Measurements from ENCODE around the gene CDT1.
"Not testable (repeated sequence)": the region's sequence is repeated elsewhere in the genome, so short reads cannot be mapped to it uniquely, and the experiment has no call there.

The CDT1 gene

DNA sequence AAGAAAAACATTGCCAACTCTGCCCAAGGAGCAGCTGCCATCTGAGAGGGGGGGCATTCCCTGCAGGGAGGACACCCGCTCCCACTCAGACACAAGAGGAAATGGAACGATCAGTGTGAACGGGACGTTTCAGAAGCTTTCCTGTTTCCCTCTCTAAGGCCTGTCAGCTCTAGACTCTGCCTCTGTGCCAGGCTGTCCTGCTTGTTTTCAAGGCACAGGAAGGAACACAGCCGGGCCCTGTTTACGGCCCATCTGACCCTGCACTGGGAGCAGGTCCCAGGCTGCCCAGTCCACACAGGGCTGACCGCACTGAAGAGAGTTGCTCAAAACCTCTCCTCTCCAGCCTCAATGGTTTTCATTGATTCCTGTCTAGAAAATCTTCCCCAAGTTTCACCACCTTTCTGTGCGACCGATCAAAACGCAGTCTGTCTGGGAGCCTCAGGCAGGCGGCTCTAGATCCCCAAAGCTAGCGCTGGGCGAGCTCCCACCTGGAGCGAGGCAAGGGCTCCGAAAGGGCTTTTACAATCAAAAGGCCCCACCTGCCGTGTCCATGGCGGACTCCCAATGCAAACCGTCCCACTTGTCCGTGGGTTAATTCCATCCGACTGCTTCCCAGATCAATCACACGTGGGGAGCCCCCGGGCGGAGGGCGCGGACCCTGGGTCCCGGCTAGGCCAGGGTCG, 20.1 kb upstream of the CDT1 start:
- DNase-seq (ENCODE audit: low spot score): no peak

DNA sequence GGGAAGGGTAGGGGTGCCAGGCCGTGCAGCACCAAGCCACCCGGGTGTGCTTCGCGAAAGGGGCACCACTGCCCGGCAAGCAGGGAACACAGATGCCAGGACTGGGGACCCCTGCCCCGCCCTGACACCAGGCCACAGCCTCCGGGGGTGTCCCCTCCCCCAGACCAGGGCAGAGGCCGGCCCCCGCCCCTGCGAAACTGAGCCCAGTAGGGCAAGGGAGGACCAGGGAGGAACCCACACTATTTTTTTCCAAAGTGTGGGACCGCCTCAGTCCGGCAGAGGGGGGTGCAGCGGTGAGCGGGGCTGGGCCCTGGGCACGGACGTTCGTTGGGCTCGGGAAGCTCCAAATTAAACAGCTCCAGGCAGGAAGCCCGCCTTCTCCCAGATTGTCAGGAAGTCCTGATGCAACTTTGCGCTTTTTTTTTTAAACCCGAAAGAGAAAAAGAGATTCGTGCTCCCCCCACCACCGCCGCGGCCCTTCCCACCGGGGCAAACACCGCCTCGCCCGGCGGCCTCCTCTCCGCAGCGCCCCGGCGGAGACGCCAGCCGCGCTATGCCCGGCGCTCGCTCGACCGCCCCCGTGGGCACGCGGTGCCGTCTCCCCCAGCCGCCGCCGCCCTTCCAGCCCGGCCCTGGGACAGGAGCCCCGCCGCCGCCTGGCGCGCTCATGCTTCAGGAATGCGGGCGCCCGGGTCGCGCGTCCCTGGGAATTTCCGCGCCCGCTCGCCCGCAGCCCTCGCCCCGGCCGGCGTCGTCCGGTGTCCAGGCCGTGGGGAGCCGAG, 19.3 kb upstream of the CDT1 start:
- no peak for DNase-seq (ENCODE audit: low spot score)

DNA sequence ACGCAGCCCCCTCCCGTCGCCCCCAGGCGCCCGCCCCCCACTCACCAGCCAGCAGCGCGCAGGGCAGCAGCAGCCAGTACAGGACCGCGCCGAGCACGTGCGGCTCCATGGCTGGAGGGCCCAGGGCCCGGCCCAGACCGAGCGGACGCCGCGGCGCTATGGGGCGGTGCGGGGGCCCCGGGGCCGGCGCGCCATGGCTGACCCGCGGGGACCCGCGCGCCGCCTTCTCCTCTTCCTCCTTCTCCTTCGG, 18.8 kb upstream of the CDT1 start:
- no peak for DNase-seq (ENCODE audit: low spot score)

DNA sequence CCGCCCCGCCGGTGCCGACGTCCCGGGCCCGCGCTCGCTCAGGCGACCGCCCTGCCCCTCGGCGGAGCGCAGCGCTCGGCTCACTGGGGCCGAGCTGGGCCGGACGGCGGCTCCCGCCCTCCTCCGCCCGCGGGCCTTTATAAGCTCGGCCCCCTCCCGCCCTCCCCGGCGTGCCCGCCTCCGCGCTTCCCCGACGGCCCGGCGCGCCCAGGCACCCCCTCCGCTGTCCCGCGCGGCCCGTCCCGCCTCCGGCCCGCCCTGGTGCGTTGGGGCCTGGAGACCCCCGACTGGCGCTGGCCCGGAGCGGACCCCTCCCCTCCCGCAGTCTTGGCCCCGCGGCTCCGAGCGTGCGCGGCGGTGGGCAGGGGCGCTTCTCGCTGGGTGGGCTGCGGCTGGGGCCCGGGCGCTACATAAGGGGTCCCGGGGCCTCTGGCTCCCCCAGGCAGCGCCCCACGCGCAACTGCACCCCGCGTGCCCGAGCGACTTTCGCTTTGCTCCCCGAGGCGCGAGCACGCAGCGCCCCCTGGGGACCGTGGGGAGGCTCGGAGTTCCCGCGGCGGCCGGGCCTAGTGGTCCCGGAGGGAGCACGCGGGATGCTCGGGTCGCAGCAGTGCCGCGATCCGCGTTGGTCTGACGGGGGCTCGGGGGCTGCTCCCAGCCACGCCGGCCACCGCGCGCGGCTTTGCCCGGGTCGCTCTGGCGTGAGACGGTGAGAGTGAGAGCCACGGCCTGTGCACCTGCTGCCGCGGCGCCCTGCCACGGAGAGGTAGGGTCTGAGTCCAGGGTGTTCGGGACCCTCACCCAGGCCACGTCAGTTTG, 18.3 kb upstream of the CDT1 start, which contains the start of gene PIEZO1:
PIEZO1 (minus strand) TSS at position 115 of the 819 bp plus-strand sequence. CDS start 256 bp downstream, outside the sequence.
- DNase-seq (ENCODE audit: low spot score): peak; percentile 76

DNA sequence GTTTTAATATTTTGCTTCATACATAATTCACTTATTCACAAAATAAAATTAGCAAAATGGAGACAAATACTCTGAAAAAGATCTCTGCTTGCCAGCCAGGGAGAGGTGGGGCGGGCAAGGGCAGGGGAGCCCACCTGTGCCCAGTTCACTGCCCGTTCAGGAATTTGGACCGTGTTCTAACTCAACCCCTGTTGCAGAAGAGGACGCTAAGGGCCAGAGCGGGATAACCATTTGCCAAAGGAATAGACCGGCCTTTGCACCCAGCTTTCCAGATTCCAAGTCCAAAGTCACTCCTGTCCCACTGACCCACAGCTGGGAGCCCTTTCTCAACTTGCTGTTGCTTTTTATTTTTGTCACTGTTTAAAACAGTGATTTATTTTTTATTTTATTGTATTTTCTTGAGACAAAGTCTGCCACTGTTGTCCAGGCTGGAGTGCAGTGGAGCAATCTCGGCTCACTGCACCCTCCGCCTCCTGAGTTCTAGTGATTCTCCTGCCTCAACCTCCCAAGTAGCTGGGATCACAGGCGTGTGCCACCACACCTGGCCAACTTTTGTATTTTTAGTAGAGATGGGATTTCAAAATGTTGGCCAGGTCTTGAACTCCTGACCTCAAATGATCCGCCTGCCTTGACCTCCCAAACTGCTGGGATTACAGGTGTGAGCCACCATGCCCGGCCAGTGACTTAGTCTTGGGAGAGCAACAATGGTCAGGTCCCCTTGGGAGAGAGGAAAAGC, 15.8 kb upstream of the CDT1 start:
- DNase-seq (ENCODE audit: low spot score): no peak

DNA sequence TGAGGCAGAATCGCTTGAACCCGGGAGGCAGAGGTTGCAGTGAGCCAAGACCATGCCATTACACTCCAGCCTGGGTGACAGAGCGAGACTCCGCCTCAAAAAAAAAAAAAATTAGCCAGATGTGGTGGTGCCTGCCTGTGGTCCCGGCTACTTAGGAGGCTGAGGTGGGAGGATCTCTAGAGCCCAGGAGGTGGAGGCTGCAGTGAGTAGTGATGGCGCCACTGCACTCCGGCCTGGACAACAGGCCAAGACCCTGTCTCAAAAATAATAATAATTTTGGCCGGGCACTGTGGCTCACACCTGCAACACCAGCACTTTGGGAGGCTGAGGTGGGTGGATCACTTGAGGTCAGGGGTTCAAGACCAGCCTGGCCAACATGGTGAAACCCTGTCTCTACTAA, 14.8 kb upstream of the CDT1 start:
- not testable (repeated sequence) for DNase-seq (ENCODE audit: low spot score)

DNA sequence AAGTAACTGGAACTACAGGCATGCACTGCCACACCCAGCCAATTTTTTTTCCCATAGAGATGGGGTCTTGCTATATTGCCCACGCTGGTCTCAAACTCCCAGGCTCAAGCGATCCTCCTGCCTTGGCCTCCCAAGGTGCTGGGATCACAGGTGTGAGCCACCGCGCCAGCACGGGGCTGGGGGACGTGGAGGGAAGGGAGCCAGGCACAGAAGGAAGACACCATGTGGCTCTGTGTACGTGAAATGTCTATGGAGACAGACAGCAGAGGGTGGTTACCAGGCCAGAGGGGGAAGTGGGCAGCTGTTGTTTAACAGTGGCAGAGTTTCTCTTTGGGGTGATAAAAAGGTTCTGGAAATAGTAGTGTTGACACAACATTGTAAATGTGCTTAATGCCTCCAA, 14.0 kb upstream of the CDT1 start:
- DNase-seq (ENCODE audit: low spot score): no peak

DNA sequence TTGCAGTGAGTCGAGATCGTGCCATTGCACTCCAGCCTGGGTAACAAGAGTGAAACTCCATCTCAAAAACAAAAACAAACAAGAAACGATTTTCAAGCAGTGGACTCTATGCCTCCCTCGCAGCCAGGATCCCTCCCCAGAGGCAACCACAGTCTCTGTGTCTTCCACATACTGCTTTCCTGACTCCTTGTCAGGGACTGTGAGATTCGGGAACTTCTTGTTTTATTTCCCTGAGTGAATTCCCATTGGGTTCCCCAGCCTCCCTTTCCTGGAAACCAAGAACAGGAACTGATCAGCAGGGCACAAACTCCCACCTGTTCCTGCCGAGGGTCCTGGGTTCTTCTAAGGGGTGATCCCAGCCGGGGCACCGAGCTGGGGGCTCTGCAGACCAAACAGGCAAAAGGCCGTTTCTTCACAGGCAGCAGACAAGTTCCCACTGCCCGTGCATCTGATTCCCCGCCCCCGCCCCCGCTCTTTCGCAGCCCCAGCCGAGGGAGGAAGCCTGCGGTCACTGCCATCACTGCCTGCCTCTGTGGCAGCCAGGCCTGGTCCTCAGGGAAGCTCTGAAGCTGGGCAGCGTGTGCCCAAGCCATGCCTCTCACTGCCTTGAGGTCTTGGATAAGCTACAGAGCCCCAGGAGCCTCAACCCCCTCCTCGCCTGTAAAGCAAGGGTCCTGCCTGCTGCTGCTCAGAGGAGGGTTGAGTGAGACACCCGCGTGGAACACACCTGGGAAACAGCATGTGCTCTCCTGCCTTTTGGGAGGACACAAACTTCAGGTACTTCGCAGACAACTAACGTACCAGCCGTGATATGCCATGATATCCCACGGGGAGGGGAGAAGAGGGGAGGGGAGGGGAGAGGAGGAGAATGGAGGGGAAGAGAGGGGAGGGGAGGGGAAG, 13.0 kb upstream of the CDT1 start:
- DNase-seq (ENCODE audit: low spot score): no peak

DNA sequence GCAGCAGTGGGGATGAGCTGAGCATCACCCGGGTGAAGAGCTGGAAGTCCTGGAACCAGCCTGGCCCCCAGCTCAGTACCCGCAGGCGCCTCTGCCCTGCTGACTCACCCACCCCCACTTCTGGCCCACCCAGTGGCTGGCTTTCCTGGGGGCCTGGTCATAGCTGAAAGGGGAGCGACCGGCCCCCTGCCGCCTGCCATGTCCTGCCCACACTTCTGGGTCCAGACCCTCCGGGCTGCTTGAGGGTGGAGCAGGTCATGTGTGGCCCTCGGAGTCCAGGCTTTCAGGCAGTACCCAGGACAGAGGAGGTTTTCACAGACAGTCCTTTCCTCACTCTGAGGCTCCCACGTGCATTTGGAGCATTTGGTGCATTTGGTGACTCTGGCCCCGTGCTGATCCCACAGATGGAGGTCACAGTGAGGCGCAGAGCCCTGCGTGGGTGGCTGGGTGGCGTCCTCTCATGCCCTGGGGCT, 11.5 kb upstream of the CDT1 start:
- no peak for DNase-seq (ENCODE audit: low spot score)

DNA sequence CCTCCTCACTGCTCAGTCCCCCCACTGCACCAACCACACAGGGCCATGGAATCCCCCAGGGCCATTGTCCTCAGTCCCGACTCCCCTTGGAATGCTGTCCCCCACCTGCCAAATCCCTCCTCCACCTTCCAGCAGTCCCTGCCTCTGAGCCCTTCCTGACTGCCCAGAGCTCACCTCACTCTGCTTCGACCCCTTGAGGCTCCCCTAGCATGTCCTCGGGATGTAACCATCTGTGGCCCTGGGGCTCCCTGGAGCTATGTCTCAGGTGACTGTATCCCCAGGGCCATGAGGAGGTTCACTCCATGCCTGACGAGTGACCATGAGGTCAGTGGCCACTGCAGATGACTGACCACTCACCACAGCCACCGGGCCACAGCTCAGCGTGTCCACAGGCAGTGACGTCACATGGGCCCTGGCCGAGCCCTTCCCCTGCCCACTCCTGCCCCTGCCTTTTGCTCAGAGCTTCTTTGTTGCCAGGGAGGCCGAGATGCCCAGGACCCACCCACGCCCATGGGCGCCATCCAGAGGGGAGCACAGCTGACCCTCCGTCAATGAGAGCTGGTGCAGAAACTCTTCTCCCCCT, 10.8 kb upstream of the CDT1 start:
- no peak for DNase-seq (ENCODE audit: low spot score)

DNA sequence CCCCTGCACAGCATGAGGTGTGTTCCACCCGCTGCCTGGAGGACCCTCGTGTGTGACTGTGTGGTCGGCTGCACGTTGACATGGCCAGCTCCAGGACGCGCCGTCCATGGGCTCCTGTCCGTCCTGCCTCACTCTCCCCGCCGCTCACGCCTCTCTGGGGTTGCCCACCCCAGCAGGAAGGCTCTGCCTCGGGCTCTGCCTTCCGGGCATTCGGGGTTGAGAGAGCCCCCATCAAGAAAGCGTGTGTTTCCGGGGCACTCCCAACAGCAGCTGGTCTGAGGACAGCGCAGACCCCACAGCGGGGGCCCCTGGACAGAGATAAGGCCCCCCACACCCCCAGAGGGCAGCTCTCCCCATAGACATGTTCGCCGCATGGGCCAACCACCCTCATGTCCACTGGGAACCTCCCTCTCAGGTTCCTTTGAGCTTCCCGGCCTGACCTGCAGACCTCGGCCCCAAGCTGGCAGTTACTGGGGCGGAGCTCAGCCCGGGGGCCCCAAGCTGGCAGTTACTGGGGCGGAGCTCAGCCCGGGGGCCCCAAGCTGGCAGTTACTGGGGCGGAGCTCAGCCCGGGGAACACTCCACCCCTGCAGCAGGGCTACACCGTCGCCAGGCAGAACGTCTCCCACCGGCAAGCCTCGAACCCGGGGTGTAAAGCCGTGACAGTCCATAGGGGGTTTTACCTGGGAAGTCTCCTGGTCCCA, 10.2 kb upstream of the CDT1 start:
- no peak for DNase-seq (ENCODE audit: low spot score)

DNA sequence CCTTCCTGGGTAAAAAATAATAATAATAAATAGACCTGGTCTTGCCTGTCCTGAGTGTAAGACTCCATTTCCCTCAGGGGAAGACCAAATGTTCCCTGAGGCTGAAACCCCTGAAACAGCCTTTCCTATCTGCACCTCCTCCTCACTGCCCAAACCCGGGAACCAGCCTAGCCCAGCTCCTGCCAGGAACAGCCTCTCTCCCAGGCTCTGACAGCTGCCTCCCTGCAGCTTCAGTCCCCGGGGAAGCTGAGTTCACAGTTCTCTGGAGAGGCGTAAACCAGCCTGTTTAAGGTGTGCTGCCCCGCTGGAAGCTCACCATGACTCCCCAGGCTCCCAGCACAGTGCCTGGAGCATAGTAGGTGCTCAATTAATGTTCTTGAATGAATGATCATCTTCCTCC, 7.3 kb upstream of the CDT1 start:
- DNase-seq (ENCODE audit: low spot score): no peak

DNA sequence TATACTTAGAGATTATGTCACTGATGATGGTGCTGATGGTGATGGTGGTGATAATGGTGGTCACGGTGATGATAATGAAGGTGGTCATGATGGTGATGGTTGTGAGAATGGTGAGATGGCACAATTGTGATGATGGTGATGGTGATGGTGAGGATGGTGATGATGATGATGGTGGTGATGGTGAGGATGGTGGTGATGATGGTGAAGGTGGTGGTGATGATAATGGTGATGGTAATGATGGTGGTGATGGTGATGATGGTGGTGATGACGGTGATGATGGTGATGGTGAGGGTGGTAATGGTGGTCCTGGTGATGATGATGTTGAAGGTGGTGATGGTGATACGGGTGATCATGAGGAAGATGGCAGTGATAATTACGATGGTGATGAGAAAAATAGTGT, 5.5 kb upstream of the CDT1 start:
- no peak for DNase-seq (ENCODE audit: low spot score)

DNA sequence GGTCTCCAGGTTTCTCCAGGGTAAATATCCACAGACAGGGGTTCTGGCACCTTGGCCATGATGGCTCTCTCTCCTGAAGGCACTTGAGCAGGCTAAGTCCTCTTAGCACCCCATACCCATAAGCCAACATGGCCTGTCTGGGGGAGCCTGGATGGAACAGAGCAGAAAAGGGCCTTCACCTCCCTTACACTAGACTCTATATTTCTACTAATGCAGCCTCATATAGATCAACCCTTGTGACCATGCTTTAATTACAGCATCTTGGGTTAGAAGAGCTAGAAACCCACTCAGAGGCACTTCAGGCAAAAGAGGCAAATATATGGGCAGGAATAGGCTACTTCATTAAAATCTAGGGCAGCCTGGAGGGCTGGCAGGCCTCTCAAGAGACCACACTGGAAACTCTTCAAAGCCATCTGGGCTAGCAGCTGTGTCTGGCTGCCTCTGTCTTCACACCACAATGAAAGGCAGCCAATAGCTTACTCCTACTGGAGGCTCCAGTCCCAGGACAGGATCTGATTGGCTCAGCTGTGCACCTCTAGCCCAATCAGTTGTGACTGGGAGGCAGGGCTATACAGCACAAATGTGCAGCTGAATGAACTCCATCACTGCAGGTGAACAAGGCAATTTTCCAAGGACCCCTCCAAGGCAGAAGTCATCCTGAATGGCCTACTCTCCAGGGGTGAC, 4.7 kb upstream of the CDT1 start:
- DNase-seq (ENCODE audit: low spot score): no peak

DNA sequence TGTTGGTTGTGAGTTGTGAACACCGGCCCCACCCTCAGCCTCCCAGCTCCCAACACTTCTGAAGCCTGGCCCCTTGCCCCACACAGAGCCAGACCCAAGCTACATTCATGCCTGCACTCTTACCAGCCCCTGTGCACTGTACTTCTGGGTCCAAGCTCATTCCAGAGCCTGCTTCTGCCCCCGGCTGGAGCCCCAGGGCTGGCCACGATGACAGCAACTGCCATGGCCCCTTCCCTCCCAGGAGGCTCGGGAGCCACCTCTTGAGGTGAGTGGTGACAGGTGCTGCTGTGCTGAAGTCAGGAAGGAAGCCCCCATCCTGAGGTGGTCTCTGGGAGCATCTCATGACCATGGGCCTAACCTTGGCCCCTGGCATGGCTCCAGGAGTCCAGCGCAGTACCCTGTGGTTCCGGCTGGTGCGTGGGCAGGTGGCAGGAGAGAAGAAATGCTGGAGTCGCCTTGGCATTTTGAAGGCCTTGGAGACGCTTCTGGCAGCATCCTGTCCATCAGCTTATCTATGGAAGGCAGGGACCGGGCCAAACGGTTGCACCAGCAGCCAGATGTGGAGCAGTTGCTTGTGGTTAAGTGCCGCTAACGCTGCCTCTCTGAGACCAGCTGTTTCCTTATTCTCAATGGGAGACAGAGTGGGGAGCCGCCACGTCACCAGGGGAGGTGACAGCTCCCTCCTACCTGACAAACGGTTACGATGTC, 3.9 kb upstream of the CDT1 start:
- no peak for DNase-seq (ENCODE audit: low spot score)

DNA sequence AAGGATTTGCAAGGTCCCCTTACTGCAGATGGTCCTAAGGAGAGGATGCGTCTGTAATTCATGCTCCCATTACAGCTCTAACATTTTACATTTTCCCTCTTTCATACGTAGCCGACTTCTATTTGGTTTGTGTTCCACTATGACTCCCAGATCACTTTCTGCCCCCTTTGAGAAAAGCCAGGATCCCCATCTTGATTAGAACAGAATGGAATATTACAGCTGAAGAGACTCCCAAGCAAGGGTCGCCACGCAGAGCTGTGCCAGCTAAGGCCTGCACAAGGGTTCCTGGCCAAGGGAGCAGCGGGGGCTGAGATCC, 3.4 kb upstream of the CDT1 start:
- DNase-seq (ENCODE audit: low spot score): no peak

DNA sequence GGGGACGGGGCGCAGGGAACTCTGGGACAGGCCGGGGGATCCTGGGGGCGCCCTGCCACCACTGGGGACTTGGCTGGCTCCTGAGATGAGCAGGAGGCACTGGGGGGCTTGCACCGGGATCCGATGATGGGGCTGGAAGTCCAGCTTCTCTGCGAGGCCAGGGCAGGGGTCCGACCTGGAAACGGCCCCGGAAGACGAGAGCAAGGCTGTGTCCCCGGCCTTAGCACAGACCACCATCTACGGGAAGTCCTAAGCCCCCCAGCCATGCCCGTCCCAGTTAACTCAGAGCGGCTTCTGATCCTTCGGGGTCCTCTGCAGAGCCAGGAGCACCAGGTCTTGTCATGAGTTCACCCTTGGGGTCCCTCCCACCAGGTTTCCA, 573 bp downstream of the CDT1 start:
- no peak for DNase-seq (ENCODE audit: low spot score)

DNA sequence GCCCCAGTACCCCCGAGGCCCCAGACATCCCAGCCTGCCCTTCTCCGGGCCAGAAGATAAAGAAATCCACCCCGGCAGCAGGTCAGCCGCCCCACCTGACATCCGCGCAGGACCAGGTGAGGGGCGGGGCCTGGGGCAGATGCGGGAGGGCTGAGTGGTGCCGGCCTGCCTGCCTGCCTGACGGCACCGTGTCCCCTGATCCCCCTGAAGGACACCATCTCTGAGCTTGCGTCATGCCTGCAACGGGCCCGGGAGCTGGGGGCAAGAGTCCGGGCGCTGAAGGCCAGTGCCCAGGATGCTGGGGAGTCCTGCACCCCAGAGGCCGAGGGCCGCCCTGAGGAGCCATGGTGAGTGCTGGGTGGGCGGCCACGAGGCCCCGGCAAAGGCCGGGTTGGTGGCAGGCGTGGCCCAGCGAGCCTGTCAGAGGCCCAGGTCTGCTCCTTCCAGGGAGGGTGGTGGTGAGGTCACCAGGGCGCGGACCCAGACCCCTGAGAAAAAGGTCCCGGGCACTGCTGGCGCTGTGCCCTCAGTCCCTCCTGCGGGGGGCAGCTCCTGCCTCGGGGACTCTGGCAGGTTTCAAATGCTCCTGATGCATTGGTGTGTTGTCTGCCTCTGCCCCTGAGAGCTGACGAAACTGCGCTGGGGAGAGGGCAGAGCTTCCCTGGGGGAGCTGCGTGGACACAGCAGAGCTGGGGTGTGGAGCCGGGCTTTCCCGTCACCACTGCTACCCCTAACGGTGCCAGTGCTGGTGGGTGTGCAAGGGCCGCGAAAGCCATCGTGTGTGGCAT, 1.2 kb downstream of the CDT1 start:
- DNase-seq (ENCODE audit: low spot score): no peak

Data from ecto neural progenitor cell (in vitro differentiated cells).